Naive thymus-derived CD8-positive, alpha-beta T cell (primary cell): ENCODE results near the gene FIP1L1. TPM values are rescaled to one million over a fixed set of nuclear protein-coding genes. Genes with fewer than 3 reads are reported as not detected.

Experiments
- ATAC-seq, 2 donors: fragments of 150-1000 bp; cut with Tn5 transposase in 1 of 2; sonication (Bioruptor Pico), chemical (Tn5 transposase) in 1 of 2; 1 replicate in 1 of 2; 2 replicates in 1 of 2; pipeline ENCODE4 v1.10.0; 2021; ENCODE audit warnings: mild to moderate bottlenecking in 2 of 2, moderate library complexity in 2 of 2
- POLR2A ChIA-PET: fragments of 350-600 bp; sonication (Branson Sonifier 250); formaldehyde crosslinking; loops from one replicate; lab custom pipeline; 2021; ENCODE audit warnings: antibody characterized with exemption; lab: Charles Lee
- DNase-seq, 10 donors: peaks; one replicate each; pipeline versions ENCODE4 v3.0.0 to v3.0.0-alpha.2; 2020 to 2022
- H3K27ac Mint-ChIP-seq, 10 donors: one replicate each; pipeline ENCODE4 v1.8.0; 2020 to 2022; ENCODE audit warnings: mild to moderate bottlenecking in 10 of 10, mixed read lengths in 10 of 10, moderate library complexity in 4 of 10, inconsistent platforms in 1 of 10
- H3K27me3 Mint-ChIP-seq, 5 donors: one replicate each; pipeline ENCODE4 v1.8.0; 2021 to 2022; ENCODE audit warnings: mixed read lengths in 5 of 5
- H3K36me3 Mint-ChIP-seq, 3 donors: one replicate each; pipeline ENCODE4 v1.8.0; 2020 to 2022; ENCODE audit warnings: mixed read lengths in 3 of 3, mild to moderate bottlenecking in 2 of 3, inconsistent platforms in 1 of 3
- H3K4me1 Mint-ChIP-seq, 4 donors: one replicate each; pipeline ENCODE4 v1.8.0; 2021 to 2022; ENCODE audit warnings: mixed read lengths in 4 of 4
- H3K4me3 Mint-ChIP-seq, 10 donors: one replicate each; pipeline ENCODE4 v1.8.0; 2020 to 2022; ENCODE audit warnings: mild to moderate bottlenecking in 10 of 10, mixed read lengths in 10 of 10, moderate library complexity in 6 of 10, inconsistent platforms in 1 of 10
- H3K9me3 Mint-ChIP-seq, 9 donors: one replicate each; pipeline ENCODE4 v1.8.0; 2020 to 2022; ENCODE audit warnings: mixed read lengths in 9 of 9, mild to moderate bottlenecking in 3 of 9, inconsistent platforms in 1 of 9, moderate library complexity in 1 of 9
- polyA plus RNA-seq, 3 donors: library from polyadenylated mRNA; unstranded; fragments of 300-500 nt; fragmentation: Illumina TruSeq; gene quantifications; one replicate each; pipeline ENCODE4 v1.2.3, GENCODE V29; 2021
- total RNA-seq, 8 experiments: library from RNA in 2 of 8; stranded (reverse) in 2 of 8; gene quantifications; one replicate each; pipeline ENCODE4 v1.2.3 and lab custom pipeline; 2021 to 2026

Gene FIP1L1
- total and polyA plus RNA-seq, 5 experiments from 2014 or later = 55.3 to 91.7 (median 72.2) TPM

DNA sequence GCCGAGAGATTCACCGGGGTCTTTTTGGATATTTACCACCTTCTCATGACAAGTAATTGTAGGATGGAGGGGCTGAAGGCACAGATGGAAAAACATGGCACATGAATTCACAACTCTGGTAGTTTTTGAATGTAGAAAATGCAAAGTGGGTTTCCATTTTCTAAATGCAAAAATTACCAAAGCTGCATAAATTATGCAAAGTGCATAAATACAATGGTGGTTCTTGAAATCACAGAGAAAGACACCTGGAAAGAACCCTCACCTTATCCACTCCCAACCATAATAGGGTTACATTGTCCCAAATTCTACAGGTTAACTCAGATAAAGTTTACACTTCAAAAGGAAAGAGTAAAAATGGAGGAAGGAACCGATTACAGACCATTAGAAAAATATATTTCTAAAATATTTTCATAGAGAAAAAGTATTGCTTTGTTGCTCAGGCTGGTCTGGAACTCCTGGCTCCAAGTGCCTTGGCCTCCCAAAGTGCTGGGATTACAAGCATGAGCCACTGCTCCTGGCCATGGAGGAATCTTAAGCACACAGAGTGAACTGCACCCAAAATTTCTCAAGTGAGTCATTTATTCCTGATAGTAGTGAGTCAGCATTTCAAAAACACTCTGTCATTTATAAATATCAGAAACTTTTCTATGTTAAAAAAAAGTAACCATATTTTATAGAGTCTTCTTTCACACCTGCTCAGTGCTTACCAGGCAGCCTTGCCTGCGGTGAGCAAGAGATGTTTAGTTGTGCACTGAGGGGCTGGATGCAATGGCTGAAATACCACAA is 101.4 kb downstream of the FIP1L1 start:
- Mint-ChIP-seq H3K4me3 (no peak overlapping the region), H3K9me3 (peaks cover 0 to 6% (median 0%) of the 10 kb centered on the region in 9 donors), H3K36me3 (peaks cover 0 to 4% (median 0%) of the 10 kb centered on the region in 3 donors), H3K27ac (no peak overlapping the region), H3K27me3 (peaks cover 5 to 11% (median 11%) of the 10 kb centered on the region in 5 donors), H3K4me1 (no peaks in the 10 kb centered on the region)
- POLR2A ChIA-PET = no interaction called here
- ATAC-seq = no peak
- no peak for DNase-seq

DNA sequence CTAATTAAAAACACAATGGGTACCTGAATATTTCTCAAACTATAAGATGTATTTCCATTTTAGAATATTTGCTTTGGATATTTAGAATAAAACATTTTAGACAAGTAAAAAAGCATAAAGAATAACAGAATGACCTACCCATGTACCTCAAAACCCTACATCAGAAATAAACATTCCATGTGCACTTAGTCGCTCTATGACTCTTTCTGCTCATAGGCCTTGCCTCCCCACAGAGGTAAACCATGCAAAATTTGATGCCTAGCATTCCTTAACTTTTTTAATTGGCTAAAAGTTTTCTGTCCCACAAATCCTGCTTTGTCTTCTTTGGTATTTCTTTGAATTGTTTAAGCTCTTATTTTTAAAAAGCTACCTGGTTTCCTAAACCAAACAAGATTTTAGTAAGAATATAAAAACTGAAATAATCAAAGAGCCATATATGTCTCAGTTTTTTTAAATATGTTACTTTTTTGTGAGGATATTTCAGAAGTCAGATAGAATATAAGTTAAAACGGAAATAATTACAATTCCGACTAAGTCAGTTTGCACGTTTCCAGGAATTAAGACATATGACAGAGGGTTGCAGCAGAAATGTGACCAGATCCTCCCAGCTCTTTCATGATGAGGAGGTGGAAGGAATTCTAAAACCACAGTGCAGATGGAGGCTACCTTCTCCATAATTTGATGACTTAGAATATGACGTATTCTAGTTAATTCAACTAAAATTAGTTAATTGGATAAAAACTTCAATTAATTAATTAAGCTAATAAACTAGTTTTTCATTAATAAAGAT is 102.5 kb downstream of the FIP1L1 start:
- H3K9me3 Mint-ChIP-seq = peaks cover 0 to 2% (median 0%) of the 10 kb centered on the region in 9 donors
- ATAC-seq (no peak), DNase-seq (no peak)
- peaks cover 5 to 20% (median 11%) of the 10 kb centered on the region in 5 donors for H3K27me3 Mint-ChIP-seq
- no peaks in the 10 kb centered on the region for H3K4me1 Mint-ChIP-seq
- POLR2A ChIA-PET = no interaction called here
- no peak overlapping the region for H3K4me3 Mint-ChIP-seq
- no peak overlapping the region for H3K27ac Mint-ChIP-seq
- H3K36me3 Mint-ChIP-seq = peaks cover 0 to 4% (median 0%) of the 10 kb centered on the region in 3 donors

DNA sequence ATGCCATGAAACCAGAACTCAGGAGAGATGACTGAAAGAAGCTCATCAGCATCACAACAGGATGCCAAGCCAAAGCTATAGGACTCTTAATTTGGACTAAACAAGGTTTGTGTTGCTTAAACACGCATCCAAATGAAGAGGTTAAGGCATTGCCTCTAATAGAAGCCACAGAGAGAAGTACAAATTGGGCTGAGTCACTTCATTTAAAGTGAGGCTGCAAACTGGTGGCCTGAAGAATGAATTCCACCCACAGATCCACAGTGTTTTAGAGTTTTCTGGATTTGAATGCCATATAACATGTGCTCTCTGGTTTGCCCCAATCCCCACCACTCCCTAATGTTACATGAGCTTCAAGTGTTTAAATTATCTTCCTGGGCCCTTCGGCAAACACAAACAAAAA is 103.5 kb downstream of the FIP1L1 start:
- no peak for ATAC-seq
- H3K36me3 Mint-ChIP-seq = peaks cover 0 to 4% (median 0%) of the 10 kb centered on the region in 3 donors
- POLR2A ChIA-PET = no interaction called here
- no peak for DNase-seq
- H3K27me3 Mint-ChIP-seq = peaks cover 6 to 28% (median 11%) of the 10 kb centered on the region in 5 donors
- H3K9me3 Mint-ChIP-seq = peaks cover 0 to 2% (median 0%) of the 10 kb centered on the region in 9 donors
- H3K4me1 Mint-ChIP-seq = no peaks in the 10 kb centered on the region
- no peak overlapping the region for H3K4me3 Mint-ChIP-seq
- no peak overlapping the region for H3K27ac Mint-ChIP-seq

DNA sequence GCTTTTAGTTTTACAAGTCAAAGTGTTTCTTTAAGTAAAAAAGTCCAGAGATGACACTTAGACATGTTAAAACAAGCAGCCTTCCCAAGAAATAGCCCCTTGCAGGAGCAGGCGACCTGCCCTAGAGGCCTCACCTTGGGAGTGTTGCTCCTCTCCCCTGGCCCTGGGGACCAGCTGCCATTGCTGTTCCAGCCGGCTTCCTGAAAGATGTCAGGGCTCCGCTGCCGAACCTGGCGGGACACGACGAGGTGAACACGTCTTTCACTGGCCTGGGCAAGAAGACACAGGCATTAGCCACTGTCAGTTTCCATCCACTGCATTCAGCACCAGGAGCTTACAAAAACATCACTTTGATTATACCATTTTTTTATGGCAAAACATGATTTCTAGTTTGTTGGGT is 104.1 kb downstream of the FIP1L1 start:
- Mint-ChIP-seq H3K9me3 (peaks cover 0 to 2% (median 0%) of the 10 kb centered on the region in 9 donors), H3K27me3 (peaks cover 7 to 34% (median 12%) of the 10 kb centered on the region in 5 donors), H3K4me1 (no peaks in the 10 kb centered on the region), H3K36me3 (peaks cover 0 to 4% (median 0%) of the 10 kb centered on the region in 3 donors), H3K27ac (no peak overlapping the region), H3K4me3 (no peak overlapping the region)
- ATAC-seq = no peak
- DNase-seq = no peak
- POLR2A ChIA-PET = no interaction called here

DNA sequence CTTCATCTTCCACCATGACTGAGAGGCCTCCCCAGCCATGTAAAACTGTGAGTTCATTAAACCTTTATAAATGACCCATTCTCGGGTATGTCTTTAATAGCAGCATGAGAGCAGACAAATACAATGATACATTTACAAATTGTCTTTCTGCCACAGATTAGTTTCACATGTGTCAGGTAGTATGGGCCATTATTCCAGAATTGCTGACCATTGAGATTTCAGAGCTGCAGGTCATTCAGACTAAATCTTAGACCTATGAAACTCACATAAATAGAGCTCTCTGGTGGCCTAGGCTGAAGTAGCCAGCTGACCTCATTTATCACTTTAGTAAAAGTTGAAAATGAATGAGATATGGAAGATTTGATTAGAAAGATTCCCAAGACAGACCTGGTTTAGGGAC is 105.8 kb downstream of the FIP1L1 start:
- Mint-ChIP-seq H3K27me3 (peaks cover 12 to 49% (median 20%) of the 10 kb centered on the region in 5 donors), H3K9me3 (peaks cover 0 to 2% (median 0%) of the 10 kb centered on the region in 9 donors), H3K27ac (no peak overlapping the region), H3K4me1 (no peaks in the 10 kb centered on the region), H3K4me3 (no peak overlapping the region), H3K36me3 (peaks cover 0 to 4% (median 0%) of the 10 kb centered on the region in 3 donors)
- DNase-seq (no peak), ATAC-seq (no peak)
- POLR2A ChIA-PET = no interaction called here

DNA sequence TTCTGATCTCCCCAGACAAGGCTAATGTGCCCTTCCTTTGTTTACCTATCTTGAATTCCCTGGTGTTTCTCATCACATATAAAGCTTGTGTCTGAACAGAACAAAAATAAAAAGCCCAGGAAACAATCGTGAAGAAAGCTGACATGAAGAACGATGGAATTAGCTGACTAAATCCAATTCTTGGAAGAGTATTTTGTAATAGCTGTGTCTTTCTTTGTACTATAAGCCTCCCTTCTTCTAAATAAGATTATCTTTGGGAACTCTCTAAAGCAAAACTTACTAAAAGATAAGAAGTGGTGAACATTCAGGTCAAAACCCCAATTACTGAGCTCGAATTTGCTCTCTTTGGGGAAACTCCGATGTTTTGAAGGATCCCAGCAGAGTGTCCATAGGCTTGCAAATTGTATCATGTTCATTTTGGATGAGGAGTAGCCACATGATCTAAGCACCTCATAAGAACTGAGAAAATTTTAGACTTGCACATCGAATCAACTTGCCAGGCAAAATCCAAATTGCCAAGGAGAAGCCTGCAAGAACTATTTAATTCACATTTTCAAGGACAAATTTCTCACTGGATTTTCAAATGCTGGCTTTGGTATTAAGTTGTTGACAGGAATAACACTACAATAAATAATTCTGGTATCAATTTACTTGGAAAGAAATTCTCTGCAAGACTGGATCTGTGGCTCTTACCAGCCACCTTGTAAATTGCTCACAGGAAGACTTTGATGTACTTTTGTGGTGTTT is 107.6 kb downstream of the FIP1L1 start:
- peaks cover 0 to 4% (median 0%) of the 10 kb centered on the region in 3 donors for H3K36me3 Mint-ChIP-seq
- DNase-seq (no peak), ATAC-seq (no peak)
- H3K4me1 Mint-ChIP-seq = no peaks in the 10 kb centered on the region
- POLR2A ChIA-PET = no interaction called here
- H3K9me3 Mint-ChIP-seq = peaks cover 0 to 2% (median 0%) of the 10 kb centered on the region in 9 donors
- H3K27me3 Mint-ChIP-seq = peaks cover 15 to 54% (median 22%) of the 10 kb centered on the region in 5 donors
- no peak overlapping the region for H3K27ac Mint-ChIP-seq
- H3K4me3 Mint-ChIP-seq = no peak overlapping the region

DNA sequence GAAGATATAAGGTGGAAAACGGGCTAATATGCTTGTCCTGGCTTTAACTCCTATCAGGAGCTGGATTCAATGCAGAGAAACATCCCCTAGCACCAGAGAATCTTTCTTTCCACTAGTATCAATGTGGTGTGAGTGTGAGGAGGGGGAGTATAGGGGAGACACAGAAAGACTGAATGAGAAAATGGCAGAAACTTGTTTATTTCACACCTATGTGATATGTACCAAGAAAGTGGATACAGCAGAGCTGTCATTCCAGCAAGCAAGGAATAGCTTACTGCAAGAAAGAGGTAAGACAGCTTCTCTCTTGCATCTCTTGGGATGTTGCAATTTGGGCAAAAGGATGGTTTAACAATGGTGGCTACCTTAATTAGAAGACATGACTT is 108.2 kb downstream of the FIP1L1 start:
- DNase-seq (no peak), ATAC-seq (no peak)
- Mint-ChIP-seq H3K27ac (no peak overlapping the region), H3K4me3 (no peak overlapping the region), H3K27me3 (peaks cover 15 to 54% (median 22%) of the 10 kb centered on the region in 5 donors), H3K36me3 (peaks cover 0 to 4% (median 0%) of the 10 kb centered on the region in 3 donors), H3K4me1 (no peaks in the 10 kb centered on the region), H3K9me3 (peaks cover 0 to 2% (median 0%) of the 10 kb centered on the region in 9 donors)
- POLR2A ChIA-PET = no interaction called here

DNA sequence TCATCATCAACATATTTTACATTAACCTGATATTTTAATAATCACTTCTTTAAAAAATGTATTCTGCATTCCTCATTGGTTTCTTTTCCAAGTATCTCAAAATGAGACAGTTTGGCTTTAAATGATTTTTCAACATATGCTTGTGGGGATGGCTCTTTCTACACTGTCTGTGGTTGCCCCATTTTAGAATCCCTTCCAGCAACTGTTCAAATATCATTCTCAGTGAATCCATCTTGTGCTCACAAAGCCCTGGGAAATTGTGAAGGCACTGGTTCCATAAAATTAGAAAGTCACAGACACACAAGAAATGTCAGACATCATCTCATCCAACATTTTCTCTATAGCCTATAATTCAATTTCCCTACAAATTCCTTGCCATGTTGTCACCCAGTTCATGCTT is 110.3 kb downstream of the FIP1L1 start:
- Mint-ChIP-seq H3K27ac (no peak overlapping the region), H3K27me3 (peaks cover 15 to 53% (median 16%) of the 10 kb centered on the region in 5 donors), H3K4me1 (no peaks in the 10 kb centered on the region), H3K9me3 (peaks cover 0 to 2% (median 0%) of the 10 kb centered on the region in 9 donors), H3K36me3 (peaks cover 0 to 4% (median 0%) of the 10 kb centered on the region in 3 donors), H3K4me3 (no peak overlapping the region)
- POLR2A ChIA-PET = no interaction called here
- DNase-seq (no peak), ATAC-seq (no peak)

DNA sequence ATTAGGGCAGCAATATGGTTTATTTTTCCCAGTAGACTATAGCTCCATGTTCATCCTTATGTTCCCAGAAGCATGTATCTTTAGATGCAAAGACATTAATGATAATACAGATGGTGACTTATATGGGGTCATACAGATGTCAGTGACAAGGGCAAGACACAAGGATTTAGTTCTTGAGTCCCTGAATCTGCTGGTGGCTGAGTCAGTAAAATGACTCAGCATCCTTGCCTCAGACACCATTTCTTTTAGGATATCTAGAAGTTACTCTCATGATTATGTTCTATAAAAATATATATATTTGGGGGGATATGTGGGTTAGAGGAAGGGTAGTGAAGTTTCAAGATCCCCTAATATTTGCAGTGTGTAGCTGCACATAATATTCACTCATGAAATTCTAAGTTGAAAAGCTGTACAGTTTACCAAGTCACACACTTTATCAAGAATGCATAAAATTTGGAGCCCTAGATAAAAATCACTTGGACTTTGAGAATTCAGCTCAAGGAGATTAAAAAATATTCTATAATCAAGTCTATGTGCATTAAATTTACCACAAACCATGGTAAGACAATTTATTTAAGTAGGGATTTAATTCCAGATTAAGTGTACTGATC is 111.9 kb downstream of the FIP1L1 start:
- no peaks in the 10 kb centered on the region for H3K4me1 Mint-ChIP-seq
- POLR2A ChIA-PET = no interaction called here
- H3K9me3 Mint-ChIP-seq = no peaks in the 10 kb centered on the region
- DNase-seq (no peak), ATAC-seq (no peak)
- no peak overlapping the region for H3K4me3 Mint-ChIP-seq
- peaks cover 8 to 39% (median 11%) of the 10 kb centered on the region in 5 donors for H3K27me3 Mint-ChIP-seq
- no peaks in the 10 kb centered on the region for H3K36me3 Mint-ChIP-seq
- no peak overlapping the region for H3K27ac Mint-ChIP-seq

DNA sequence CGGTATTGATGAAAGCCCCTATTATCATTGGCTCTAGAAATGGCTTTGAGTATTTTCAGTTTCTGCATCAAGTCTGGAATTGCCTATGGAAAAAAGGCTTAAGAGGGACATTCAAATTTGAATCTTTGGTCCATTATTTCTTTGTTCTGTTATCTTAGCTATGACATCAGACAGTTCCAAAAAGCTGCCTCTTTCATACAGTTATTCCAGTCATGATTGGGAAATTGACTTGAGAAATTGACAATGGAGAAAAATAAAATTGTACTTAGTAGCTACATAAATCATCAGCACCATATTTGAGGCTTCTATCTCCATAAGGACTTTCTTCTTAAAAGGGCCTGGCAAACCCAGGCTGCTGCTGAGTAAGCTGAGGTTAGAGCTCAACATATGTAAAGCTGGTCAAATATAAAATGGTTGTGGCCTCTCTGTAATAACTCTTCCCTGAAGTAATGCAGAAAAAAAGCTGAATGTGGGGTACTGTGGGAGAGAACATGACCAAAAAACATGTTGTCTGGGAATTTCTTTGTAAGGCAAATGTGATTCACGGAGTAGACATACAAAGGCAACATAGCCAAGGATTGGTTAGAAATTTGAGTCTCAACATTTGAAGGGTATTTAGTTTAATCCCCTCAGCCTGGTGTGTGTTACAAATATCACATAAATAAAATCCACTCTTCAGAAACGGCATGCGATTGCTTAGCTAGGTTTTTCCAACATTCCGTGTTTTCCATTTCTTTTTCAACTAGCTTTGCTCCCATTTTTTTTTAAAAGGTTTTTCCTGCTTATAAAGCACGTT is 112.9 kb downstream of the FIP1L1 start:
- ATAC-seq = no peak
- no peaks in the 10 kb centered on the region for H3K36me3 Mint-ChIP-seq
- H3K27ac Mint-ChIP-seq = no peak overlapping the region
- H3K4me1 Mint-ChIP-seq = no peaks in the 10 kb centered on the region
- no peaks in the 10 kb centered on the region for H3K9me3 Mint-ChIP-seq
- DNase-seq = no peak
- H3K4me3 Mint-ChIP-seq = no peak overlapping the region
- POLR2A ChIA-PET = no interaction called here
- peaks cover 8 to 30% (median 11%) of the 10 kb centered on the region in 5 donors for H3K27me3 Mint-ChIP-seq

DNA sequence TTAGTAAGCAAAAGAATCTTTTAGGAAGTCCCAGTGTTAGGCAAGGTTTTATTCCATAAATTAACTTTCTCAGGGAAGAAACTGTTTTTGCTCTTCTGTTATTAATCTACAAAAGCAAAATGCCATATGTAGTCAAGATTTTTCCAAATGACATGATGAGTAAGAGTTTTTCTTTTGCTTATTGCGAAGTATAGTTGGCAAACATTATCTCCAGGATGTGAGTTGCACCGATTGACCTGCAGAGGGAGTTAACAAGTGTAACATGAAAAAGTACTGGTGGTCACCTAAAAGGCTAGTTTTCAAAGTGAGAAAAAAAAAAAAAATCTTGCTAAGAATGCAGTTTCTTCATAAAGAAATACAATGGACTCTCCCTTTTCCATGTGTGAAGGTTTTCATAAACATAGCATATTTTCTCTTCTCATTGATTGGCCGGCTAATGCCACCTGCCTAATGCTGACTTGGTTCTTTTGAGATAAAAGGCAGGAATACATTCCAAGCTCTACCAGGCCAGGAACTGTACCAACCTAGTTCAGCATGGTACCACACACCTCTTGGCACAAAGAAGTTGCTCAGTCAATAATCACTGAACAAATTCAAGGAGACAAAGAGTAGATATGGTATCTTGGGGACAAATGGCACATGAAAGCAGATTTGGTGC is 113.7 kb downstream of the FIP1L1 start:
- Mint-ChIP-seq H3K27ac (no peak overlapping the region), H3K9me3 (no peaks in the 10 kb centered on the region), H3K4me3 (no peak overlapping the region), H3K27me3 (peaks cover 7 to 24% (median 8%) of the 10 kb centered on the region in 5 donors), H3K4me1 (no peaks in the 10 kb centered on the region), H3K36me3 (no peaks in the 10 kb centered on the region)
- ATAC-seq = no peak
- no peak for DNase-seq
- POLR2A ChIA-PET = no interaction called here
